ENCODE results near the gene C9orf50. TPM values are rescaled to one million over a fixed set of nuclear protein-coding genes. Genes with fewer than 3 reads are reported as not detected.

C9orf50 gene
- total RNA-seq, 1 experiment from 2014 or later, result not detected

- H3K9me3 Mint-ChIP-seq (ENCODE audit: unreplicated experiment), result no peaks in the 10 kb centered on the region
- intact Hi-C loops (cut with micrococcal nuclease; ENCODE audit: unreplicated experiment), result no loop called here
- ChIA-PET POLR2A (no interaction called here), CTCF (no interaction called here)
- Histone ChIP-seq H3K9me3 (no peaks in the 10 kb centered on the region), H3K4me1 (no peaks in the 10 kb centered on the region), H3K27me3 (replicated peaks; ENCODE audit: control insufficient read depth, insufficient read depth, low read length) (no peaks in the 10 kb centered on the region), H3K4me3 (ENCODE audit: low read depth, low read length) (no peak overlapping the region), H3K36me3 (ENCODE audit: control insufficient read depth, insufficient read depth, low read length) (no peaks in the 10 kb centered on the region)
- no peak overlapping the region for H3K4me3 Mint-ChIP-seq (ENCODE audit: unreplicated experiment)
- no peak for DNase-seq
- BruUV-seq (replicated peaks), result no TSS peak
- H3K36me3 Mint-ChIP-seq (ENCODE audit: insufficient read depth, unreplicated experiment), result no peaks in the 10 kb centered on the region
- peaks cover 2% of the 10 kb centered on the region for H3K27me3 Mint-ChIP-seq (ENCODE audit: insufficient read depth, unreplicated experiment)
- no peaks in the 10 kb centered on the region for H3K4me1 Mint-ChIP-seq (ENCODE audit: low read depth, unreplicated experiment)
- no peak overlapping the region for H3K27ac Mint-ChIP-seq (ENCODE audit: unreplicated experiment)
- TF ChIP-seq CTCF (IDR thresholded peaks at IDR 0.05; ENCODE audit: insufficient read depth in 1 of 2, low read depth in 1 of 2, low read length in 1 of 2, severe bottlenecking in 1 of 2, unreplicated experiment in 1 of 2), result no peak
Measured at GRCh38 chr9:129655154-129655553, 34.3 kb upstream of the C9orf50 start.

- H3K36me3 Mint-ChIP-seq (ENCODE audit: insufficient read depth, unreplicated experiment), result no peaks in the 10 kb centered on the region
- ChIA-PET POLR2A (no interaction called here), CTCF (no interaction called here)
- no peaks in the 10 kb centered on the region for H3K4me1 ChIP-seq
- H3K4me3 Mint-ChIP-seq (ENCODE audit: unreplicated experiment), result no peak overlapping the region
- intact Hi-C loops (cut with micrococcal nuclease; ENCODE audit: unreplicated experiment), result no loop called here
- DNase-seq, result no peak
- no peak overlapping the region for H3K27ac Mint-ChIP-seq (ENCODE audit: unreplicated experiment)
- H3K27me3 ChIP-seq (replicated peaks; ENCODE audit: control insufficient read depth, insufficient read depth, low read length), result no peaks in the 10 kb centered on the region
- no peaks in the 10 kb centered on the region for H3K4me1 Mint-ChIP-seq (ENCODE audit: low read depth, unreplicated experiment)
- H3K36me3 ChIP-seq (ENCODE audit: control insufficient read depth, insufficient read depth, low read length), result no peaks in the 10 kb centered on the region
- H3K9me3 ChIP-seq, result no peaks in the 10 kb centered on the region
- TF ChIP-seq CTCF (IDR thresholded peaks at IDR 0.05; ENCODE audit: insufficient read depth in 1 of 2, low read depth in 1 of 2, low read length in 1 of 2, severe bottlenecking in 1 of 2, unreplicated experiment in 1 of 2), result no peak
- no peaks in the 10 kb centered on the region for H3K9me3 Mint-ChIP-seq (ENCODE audit: unreplicated experiment)
- peaks cover 2% of the 10 kb centered on the region for H3K27me3 Mint-ChIP-seq (ENCODE audit: insufficient read depth, unreplicated experiment)
- BruUV-seq (replicated peaks), result no TSS peak
- no peak overlapping the region for H3K4me3 ChIP-seq (ENCODE audit: low read depth, low read length)
Measured at GRCh38 chr9:129654554-129655040, 33.7 kb upstream of the C9orf50 start.

- H3K36me3 Mint-ChIP-seq (ENCODE audit: insufficient read depth, unreplicated experiment), result no peaks in the 10 kb centered on the region
- no peaks in the 10 kb centered on the region for H3K9me3 Mint-ChIP-seq (ENCODE audit: unreplicated experiment)
- POLR2A ChIA-PET, result no interaction called here
- H3K27me3 Mint-ChIP-seq (ENCODE audit: insufficient read depth, unreplicated experiment), result peaks cover 2% of the 10 kb centered on the region
- H3K4me3 Mint-ChIP-seq (ENCODE audit: unreplicated experiment), result no peak overlapping the region
- Histone ChIP-seq H3K4me1 (no peaks in the 10 kb centered on the region), H3K4me3 (ENCODE audit: low read depth, low read length) (no peak overlapping the region), H3K36me3 (ENCODE audit: control insufficient read depth, insufficient read depth, low read length) (no peaks in the 10 kb centered on the region), H3K9me3 (no peaks in the 10 kb centered on the region), H3K27me3 (replicated peaks; ENCODE audit: control insufficient read depth, insufficient read depth, low read length) (no peaks in the 10 kb centered on the region)
- no TSS peak for BruUV-seq (replicated peaks)
- intact Hi-C loops (cut with micrococcal nuclease; ENCODE audit: unreplicated experiment), result no loop called here
- no peak for DNase-seq
- H3K27ac Mint-ChIP-seq (ENCODE audit: unreplicated experiment), result no peak overlapping the region
- no peaks in the 10 kb centered on the region for H3K4me1 Mint-ChIP-seq (ENCODE audit: low read depth, unreplicated experiment)
- CTCF ChIA-PET, result no interaction called here
- no peak for TF ChIP-seq CTCF (IDR thresholded peaks at IDR 0.05; ENCODE audit: insufficient read depth in 1 of 2, low read depth in 1 of 2, low read length in 1 of 2, severe bottlenecking in 1 of 2, unreplicated experiment in 1 of 2)
Measured at GRCh38 chr9:129653823-129654553, 33.1 kb upstream of the C9orf50 start.
